Central memory CD4-positive, alpha-beta T cell (primary cell): Measurements from ENCODE around the gene NAA20.
A peak's percentile ranks its signal among the peaks of the same experiment; 100 is the strongest.

ENCODE experiments used
- DNase-seq: peaks from one replicate; pipeline ENCODE4 v3.0.0; 2022
- total RNA-seq, 3 experiments: gene quantifications; one replicate each; lab custom pipeline; 2026; lab: John Stamatoyannopoulos, UW

Gene NAA20
- total RNA-seq, result 17.0 to 95.1 (median 31.5) reads per million in 3 experiments

DNA sequence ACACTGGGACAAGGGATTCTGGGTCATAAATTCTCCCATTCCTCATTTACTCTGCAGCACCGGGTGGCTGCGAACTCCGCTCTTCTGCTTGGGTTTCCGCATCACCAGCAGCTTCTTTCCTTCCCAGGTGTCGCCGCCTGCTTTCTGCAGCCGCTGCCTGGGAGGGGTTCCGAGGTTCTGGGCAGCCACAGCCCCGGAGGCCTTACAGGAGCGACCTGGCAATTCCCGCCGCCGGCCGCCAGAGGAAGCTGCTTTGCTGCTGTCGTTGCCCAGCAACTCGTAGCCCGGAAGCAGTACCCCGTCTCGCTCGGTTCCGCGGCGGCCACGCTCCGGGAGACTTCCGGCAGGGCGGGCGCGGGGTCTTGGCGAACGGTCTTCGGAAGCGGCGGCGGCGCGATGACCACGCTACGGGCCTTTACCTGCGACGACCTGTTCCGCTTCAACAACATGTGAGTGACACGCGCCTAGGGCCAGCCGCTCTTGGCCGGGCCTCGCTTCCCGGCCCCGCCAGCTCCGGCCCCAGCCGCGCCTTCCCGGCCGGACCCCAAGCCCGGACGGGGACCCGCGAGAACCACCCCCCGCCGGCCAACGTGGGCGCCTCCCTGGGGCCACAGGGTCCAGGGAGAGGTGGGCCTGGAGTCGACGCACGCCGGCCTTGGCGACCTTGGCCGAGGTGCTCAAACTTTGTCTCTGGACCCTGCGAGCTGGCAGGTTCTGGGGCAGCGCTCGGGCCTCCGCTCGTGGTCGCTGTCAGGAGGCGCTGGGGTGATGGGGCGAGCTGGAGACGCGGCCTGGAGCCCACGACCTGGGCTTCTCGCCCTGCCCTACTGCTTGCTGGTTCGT lies at the start of gene NAA20:
NAA20 (plus strand) TSS at position 362 of the 843 bp plus-strand sequence; CDS start at position 397, 35 bp downstream.
- peak; percentile 87 for DNase-seq

- no peak for DNase-seq
Measured at GRCh38 chr20:19967445-19967844, 49.7 kb upstream of the NAA20 start.

GRCh38 chr20:19968028-19968427 lies 49.1 kb upstream of the NAA20 start:
- DNase-seq, result no peak

DNA sequence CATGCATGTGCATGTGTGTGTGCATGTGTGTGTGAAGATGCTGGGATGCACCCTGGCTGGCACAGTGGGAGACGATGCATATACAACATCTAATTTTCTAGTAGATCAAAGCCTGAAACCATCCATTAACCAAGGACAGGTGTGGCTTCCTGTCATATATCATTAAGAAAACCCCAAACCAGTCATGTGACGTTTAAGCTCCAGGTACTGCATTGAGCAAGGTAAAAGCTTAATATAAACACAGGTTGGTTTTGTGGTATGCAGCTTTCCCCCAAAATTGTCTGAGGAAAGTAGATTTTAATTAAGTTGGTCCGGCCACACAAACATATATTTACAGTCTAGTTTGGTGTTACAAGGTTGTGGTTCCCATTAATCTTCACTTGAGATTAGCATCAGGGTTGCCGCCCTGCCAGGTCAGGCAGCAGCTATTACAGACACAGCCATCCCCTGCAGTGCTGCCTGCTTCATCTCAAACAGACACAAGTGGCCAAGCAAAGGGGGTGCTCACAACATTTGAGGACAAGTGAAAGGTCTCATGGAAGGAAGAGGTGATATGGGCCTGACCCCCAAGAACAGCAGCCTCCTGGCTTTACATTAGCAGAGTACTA lies 48.6 kb upstream of the NAA20 start:
- peak; percentile 47 for DNase-seq

GRCh38 chr20:19969106-19969505 lies 48.1 kb upstream of the NAA20 start:
- no peak for DNase-seq

DNA sequence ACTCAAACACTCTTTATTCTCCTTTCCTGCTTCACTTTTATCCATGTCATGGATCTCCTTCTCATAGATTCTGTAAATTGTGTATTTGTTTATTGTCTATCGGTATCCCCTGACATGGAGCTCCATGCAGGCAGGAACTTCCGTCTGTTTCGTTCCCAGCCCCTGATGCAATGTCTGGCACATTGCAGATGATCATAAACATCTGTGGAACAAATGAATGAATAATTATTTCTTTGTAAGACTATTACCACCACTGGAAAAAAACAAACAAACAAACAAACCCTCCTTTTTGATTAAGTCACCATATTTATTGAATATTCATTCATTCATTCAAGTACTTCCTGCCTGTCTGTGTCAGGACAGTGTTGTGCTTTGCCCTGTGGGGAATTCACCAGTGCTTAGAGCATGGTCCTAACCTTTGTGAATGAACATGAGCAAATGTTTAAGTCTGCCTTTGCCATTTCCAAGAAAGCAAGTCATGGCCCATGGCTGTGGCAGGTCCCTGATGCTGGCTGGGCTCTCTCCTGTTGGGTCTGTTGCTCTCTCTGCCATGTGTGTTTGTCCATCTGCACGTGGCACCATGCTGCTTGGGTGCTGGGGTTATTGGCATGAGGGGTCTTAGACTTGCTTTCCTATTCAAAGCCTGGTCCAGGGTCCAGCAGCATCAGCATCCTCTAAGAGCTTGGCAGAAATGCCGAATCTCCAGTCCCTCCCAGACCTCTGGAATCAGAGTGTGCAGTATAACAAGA lies 47.5 kb upstream of the NAA20 start:
- DNase-seq, result no peak

DNA sequence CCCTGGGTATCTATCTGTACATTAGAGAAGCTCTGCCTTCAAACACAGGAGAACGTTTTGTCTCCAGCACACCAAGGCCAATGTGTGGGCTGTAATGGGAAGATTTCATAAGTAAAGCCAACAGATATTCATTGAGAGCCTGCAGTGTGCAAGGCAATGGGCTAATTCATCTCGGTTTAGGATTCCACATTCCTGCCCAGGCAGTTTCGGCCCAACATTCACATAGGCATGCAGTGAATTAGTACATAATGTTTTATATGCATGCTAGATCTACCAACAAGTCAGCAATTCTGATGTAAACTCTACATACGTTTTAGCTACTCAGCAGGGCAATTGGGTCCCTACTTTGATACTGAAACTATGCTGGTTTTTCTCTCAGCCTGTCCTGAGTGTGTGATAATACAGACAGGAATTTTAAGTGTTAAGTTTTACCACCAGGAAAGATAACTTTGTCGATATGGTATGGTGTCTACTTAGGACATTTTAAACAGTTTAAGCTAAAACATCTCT lies 46.9 kb upstream of the NAA20 start:
- no peak for DNase-seq

GRCh38 chr20:19971116-19971515 lies 46.0 kb upstream of the NAA20 start:
- DNase-seq, result no peak

DNA sequence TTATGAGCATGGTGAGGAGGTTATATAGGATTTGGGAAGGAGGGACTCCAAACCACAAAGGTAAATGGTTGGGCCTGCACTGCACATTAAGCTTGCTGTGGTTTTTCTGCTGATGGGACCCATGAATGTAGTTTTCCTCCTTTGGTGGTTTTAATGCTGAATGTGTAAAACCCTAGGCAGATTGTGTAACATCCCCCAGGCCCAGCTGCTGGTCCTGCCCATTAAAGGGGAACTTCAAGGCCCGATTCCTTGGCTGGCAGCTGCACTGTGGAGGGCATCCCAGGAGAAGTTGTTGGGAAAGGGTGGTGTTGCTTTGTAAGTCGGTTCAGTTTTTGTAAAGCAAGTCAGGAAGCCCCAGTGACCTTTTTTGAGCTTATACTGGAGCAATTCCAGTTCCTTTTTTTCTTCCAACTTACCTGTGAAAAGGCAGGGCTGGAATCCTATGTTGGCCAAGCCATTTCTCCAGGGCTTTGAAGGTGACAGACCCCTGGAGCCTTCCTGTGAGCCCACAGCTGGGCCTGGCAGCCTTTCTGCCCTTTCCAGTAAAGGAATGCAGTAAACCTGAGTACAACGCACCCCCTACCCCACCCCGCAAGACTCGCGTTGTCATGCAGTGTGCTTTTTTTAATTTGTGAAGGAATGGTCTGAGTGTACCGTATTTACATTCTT lies 43.1 kb upstream of the NAA20 start:
- DNase-seq, result no peak

DNA sequence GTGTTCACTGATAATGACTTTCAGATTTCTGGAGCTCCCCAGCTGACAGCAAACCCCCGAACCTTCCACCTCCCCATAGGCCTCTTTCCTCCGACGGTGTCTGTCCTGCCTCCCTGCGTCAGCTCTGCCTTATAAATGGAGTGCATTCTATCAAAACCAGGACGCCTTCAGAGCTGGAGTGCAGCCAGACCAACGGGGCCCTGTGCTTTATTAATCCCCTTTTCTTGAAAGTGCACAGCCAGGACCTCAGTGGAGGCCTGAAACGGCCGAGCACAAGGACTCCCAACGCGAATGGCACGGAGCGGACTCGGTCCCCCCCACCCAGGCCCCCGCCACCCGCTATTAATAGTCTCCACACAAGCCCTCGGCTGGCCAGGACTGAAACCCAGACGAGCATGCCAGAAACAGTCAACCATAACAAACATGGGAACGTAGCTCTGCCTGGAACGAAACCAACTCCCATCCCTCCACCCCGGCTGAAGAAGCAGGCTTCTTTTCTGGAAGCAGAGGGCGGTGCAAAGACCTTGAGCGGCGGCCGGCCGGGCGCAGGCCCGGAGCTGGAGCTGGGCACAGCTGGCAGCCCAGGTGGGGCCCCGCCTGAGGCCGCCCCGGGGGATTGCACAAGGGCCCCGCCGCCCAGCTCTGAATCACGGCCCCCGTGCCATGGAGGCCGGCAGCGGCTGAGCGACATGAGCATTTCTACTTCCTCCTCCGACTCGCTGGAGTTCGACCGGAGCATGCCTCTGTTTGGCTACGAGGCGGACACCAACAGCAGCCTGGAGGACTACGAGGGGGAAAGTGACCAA lies 42.3 kb upstream of the NAA20 start:
- DNase-seq, result no peak

DNA sequence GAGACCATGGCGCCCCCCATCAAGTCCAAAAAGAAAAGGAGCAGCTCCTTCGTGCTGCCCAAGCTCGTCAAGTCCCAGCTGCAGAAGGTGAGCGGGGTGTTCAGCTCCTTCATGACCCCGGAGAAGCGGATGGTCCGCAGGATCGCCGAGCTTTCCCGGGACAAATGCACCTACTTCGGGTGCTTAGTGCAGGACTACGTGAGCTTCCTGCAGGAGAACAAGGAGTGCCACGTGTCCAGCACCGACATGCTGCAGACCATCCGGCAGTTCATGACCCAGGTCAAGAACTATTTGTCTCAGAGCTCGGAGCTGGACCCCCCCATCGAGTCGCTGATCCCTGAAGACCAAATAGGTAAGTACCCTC lies 41.7 kb upstream of the NAA20 start:
- no peak for DNase-seq

- DNase-seq, result no peak
Measured at GRCh38 chr20:19975901-19976300, 41.3 kb upstream of the NAA20 start.

GRCh38 chr20:19976595-19977372 lies 40.4 kb upstream of the NAA20 start:
- peak; percentile 10 for DNase-seq

GRCh38 chr20:19977373-19977770 lies 39.8 kb upstream of the NAA20 start:
- no peak for DNase-seq

- DNase-seq, result no peak
Measured at GRCh38 chr20:19978511-19979210, 38.5 kb upstream of the NAA20 start.

GRCh38 chr20:19981031-19981451 lies 36.1 kb upstream of the NAA20 start:
- DNase-seq, result no peak

GRCh38 chr20:19986419-19986818 lies 30.7 kb upstream of the NAA20 start:
- no peak for DNase-seq

GRCh38 chr20:19987046-19987445 lies 30.1 kb upstream of the NAA20 start:
- no peak for DNase-seq

- DNase-seq, result no peak
Measured at GRCh38 chr20:19990850-19991249, 26.3 kb upstream of the NAA20 start.

DNA sequence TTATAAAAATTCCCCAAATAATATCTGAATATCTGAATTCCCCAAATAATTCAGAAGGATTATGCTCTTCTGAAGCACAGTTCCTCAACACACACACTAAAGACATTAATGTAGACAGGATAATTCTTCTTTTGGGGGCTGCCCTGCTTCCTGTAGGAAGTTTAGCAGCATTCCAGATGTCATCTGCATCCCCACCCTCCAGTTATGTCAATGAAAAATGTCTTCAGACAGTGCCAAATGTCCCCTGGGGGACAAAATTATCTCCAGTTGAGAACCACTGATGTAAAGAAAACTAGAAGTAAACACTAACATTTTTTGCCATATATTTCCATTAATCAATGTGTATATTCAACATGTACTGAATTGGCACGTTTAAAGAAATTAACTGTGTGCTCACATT lies 25.9 kb upstream of the NAA20 start:
- no peak for DNase-seq
